OCI-LY7 (cell line): Measurements from ENCODE around the gene SLC24A4.

ENCODE experiments used
- CTCF ChIP-seq: fragments of 200-600 bp; sonication (generic); conservative IDR thresholded peaks from 2 replicates; pipeline ENCODE4 v1.5.1; 2014; ENCODE audit warnings: mild to moderate bottlenecking, antibody characterized with exemption, low read length, moderate library complexity, mixed read lengths
- EZH2phosphoT487 ChIP-seq: fragments of 200-600 bp; sonication (generic); IDR thresholded peaks from 2 replicates; pipeline ENCODE4 v1.6.1; 2018; ENCODE audit warnings: low read depth, borderline replicate concordance, mild to moderate bottlenecking, mixed run types, antibody characterized with exemption, low read length, moderate library complexity, mixed read lengths

- TF ChIP-seq CTCF (no peak), EZH2phosphoT487 (no peak)
Observed at GRCh38 chr14:92391726-92392125, 68.8 kb downstream of the SLC24A4 start.
